Coronary artery (tissue), 2 donors: ENCODE results near the gene ZFTA.
"Not testable (repeated sequence)": the region's sequence is repeated elsewhere in the genome, so short reads cannot be mapped to it uniquely, and the experiment has no call there.

ENCODE experiments used
- DNase-seq: peaks from one replicate; pipeline ENCODE4 v3.0.0-alpha.2; 2017; ENCODE audit warnings: low spot score
- H3K27ac ChIP-seq, 2 donors: fragments of 200-600 bp; sonication (generic); one replicate each; pipeline ENCODE4 v1.5.1; 2016 to 2019
- H3K4me3 ChIP-seq: fragments of 200-600 bp; sonication (generic); 2 replicates; pipeline ENCODE4 v1.5.1; 2016; ENCODE audit warnings: mild to moderate bottlenecking, moderate library complexity
- CTCF ChIP-seq: fragments of 200-600 bp; sonication (generic); IDR thresholded peaks from one replicate; pipeline ENCODE4 v1.5.1; 2019; ENCODE audit warnings: antibody characterized with exemption

The ZFTA gene

DNA sequence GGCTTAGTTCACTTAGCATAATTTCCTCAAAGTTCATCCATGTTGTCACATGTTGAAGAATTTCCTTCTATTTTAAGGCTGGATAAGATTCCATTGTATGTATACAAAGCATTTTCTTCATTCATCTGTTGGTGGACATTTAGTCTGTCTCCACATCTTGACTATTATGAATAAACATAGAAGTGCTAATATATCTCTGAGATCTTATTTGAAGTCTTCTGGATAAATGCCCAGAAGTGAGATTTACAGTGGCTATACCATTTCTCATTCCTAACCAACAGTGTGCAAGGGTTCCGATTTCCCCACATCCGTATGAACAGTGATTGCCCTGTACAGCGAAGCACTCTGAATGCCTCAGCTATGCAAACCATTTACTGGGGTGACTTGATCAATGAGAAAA lies 6.6 kb upstream of the ZFTA start:
- Histone ChIP-seq H3K27ac (no peak overlapping the region), H3K4me3 (no peak overlapping the region)
- TF ChIP-seq CTCF, result no peak
- no peak for DNase-seq

GRCh38 chr11:63771741-63772318 lies 3.3 kb upstream of the ZFTA start:
- not testable (repeated sequence) for H3K27ac ChIP-seq, H3K4me3 ChIP-seq, DNase-seq

- Histone ChIP-seq H3K4me3 (no peak overlapping the region), H3K27ac (no peak overlapping the region)
- TF ChIP-seq CTCF, result no peak
- DNase-seq, result no peak
These were observed 2.2 kb upstream of the ZFTA start for GRCh38 chr11:63770763-63771162.

DNA sequence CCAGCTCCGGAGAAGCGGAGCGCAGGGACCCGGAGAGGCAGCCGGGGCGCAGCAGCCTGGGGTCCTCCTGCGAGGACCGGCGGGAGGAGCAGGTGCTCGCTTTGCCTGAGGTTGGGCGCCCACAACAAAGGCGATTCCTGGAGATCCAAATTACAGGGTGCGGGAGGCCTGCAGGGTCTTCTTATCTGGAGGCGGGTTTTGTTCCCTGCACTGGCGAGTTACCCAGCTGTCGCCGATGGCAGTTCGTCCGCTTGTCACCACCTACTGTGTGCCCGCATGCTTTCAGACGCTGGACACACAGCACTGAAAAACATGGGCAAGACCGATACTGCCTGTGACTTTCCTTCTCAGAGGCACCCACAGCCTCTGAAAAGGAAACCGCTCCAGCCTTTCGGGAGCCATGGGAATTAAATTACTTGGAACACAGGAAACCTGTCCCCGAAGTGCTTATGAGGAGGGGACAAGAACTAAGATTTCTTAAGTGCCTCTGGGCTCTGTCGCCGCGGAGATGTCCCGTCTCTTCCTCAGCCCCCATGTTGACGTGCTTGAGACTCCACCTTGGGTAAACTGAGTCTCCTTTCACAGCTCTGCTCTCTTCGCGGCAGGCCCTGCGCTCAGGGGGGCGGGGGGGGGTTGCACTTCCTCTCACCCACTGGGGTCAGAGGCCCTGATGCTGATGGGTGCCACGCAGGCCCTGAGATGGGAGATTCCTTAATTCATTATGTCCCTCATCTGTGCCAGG lies 1.3 kb upstream of the ZFTA start:
- TF ChIP-seq CTCF, result no peak
- peak; percentile 73 for DNase-seq
- peak overlapping the region; percentile 86 for H3K4me3 ChIP-seq
- H3K27ac ChIP-seq, result peak overlapping the region; percentile 5 to 88

- Histone ChIP-seq H3K27ac (peak overlapping the region; percentile 42 to 88), H3K4me3 (peak overlapping the region; percentile 86)
- DNase-seq, result no peak
- TF ChIP-seq CTCF, result no peak
These were observed 603 bp upstream of the ZFTA start for GRCh38 chr11:63769042-63769713.

DNA sequence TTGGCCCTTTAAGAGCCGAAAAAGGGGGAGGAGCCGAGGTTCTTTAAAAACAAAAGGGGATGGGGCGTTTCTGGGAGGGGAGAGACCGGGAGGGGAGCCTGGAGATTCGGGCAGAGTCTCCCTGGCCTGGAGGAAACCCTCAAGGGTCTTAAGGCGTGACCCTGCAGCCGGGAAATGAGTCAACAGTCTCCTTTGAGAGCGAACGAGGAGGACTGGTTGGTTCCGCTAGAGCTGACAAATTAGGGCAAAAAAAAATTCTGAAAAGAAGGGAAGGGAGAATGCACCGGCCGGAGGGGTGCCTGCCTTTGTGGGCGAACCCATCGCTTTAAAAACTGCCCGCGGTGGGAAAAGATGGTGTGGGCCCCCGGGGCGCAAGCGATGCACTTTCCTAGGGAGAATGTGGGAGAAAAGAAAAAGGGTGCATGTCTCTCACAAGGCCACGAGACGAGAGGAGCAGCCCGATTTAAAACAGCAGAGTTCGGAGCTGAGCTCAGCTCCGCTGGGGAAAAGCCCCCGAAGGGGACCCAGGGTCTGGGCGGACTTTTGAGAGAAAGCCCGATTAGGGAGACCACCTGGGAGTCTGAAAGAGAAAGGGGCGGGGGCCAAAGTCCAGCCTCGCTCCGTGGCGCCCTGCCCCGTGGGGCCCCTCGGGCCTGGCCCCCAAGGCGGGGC lies 874 bp downstream of the ZFTA start:
- Histone ChIP-seq H3K27ac (peak overlapping the region; percentile 64 to 88), H3K4me3 (peak overlapping the region; percentile 86)
- peak; percentile 88 for DNase-seq
- no peak for TF ChIP-seq CTCF

DNA sequence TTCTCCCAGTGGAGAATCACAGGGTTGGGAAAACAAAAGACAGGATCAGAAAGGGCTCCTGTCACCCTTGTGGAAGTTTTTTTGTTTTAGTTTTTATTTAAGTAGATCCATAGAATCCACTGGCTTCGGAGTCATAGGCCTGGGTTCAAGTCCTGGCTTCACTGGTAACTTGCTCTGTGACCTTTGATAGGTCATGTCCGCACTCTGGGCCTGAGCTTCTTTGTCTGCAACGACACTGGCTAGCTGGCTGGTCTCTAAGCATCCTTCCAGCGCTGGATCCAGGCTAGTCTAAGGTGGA lies 1.4 kb downstream of the ZFTA start:
- TF ChIP-seq CTCF, result no peak
- peak overlapping the region; percentile 86 for H3K4me3 ChIP-seq
- H3K27ac ChIP-seq, result peak overlapping the region; percentile 64 to 88
- DNase-seq, result no peak
